Ovary (tissue), 9 donors: ENCODE measurements around the gene ATF2. TPM values are rescaled to one million over a fixed set of nuclear protein-coding genes. Genes with fewer than 3 reads are reported as not detected.

Experiments
- DNase-seq, 5 donors: peaks; one replicate each; pipeline ENCODE4 v3.0.0-alpha.2; 2019 to 2020
- H3K27ac ChIP-seq, 2 donors: fragments of 200-600 bp; one replicate each; pipeline versions ENCODE4 v1.5.1 to v1.8.0; 2019 to 2022
- H3K27me3 ChIP-seq: fragments of 200-600 bp; one replicate; pipeline ENCODE4 v1.8.0; 2022
- H3K36me3 ChIP-seq: fragments of 200-600 bp; sonication (generic); one replicate; pipeline ENCODE4 v1.5.1; 2019
- H3K4me1 ChIP-seq: one replicate; pipeline ENCODE4 v1.8.1; 2013; ENCODE audit warnings: mild to moderate bottlenecking, moderate library complexity; ENCODE audit not compliant: insufficient read depth
- H3K4me3 ChIP-seq: fragments of 200-600 bp; sonication (generic); one replicate; pipeline ENCODE4 v1.5.1; 2017
- H3K9me3 ChIP-seq, 2 donors: fragments of 200-600 bp in 1 of 2; sonication (generic) in 1 of 2; one replicate each; pipeline versions ENCODE4 v1.5.1 to v1.8.1; 2013 to 2019; ENCODE audit warnings: mild to moderate bottlenecking in 1 of 2, moderate library complexity in 1 of 2
- EP300 ChIP-seq: sonication (generic); formaldehyde crosslinking; IDR thresholded peaks from one replicate; pipeline ENCODE4 v1.6.1; 2017; ENCODE audit warnings: antibody characterized with exemption
- POLR2A ChIP-seq: fragments of 450-650 bp; IDR thresholded peaks from one replicate; pipeline ENCODE4 v1.6.1; 2017; ENCODE audit warnings: antibody characterized with exemption, mild to moderate bottlenecking, moderate library complexity
- WGBS, 3 donors: extraction: QIAGEN DNeasy Blood & Tissue Kit in 1 of 3; methylation state at CpG; one replicate each; pipeline versions ENCODE4 v1.1.5 to v1.1.7; 2013 to 2017; 5-methylcytosine and 5-hydroxymethylcytosine counted together
- intact Hi-C, 4 donors: fragments of 100-400 bp; cut with DNase I; formaldehyde crosslinking; loops; one replicate each; pipeline versions ENCODE4 v1.11.0 to v1.15.1; 2022 to 2023
- polyA plus RNA-seq, 2 donors: library from polyadenylated mRNA; stranded (reverse); fragments of 200-250 nt in 1 of 2; fragments of 350-450 nt in 1 of 2; fragmentation: Illumina TruSeq in 1 of 2; extraction: RNeasy Lipid Tissue Mini Kit (QIAGEN cat#74804) in 1 of 2; gene quantifications; one replicate each; pipeline ENCODE4 v1.2.3, GENCODE V29; 2013 to 2014
- total RNA-seq, 7 donors: library from RNA; depleted of rRNA in 2 of 7; stranded (reverse); fragments of >200 nt in 2 of 7; fragmentation: NEBNext Ultra II Directional in 3 of 7; extraction: Animal tissue kit (Norgen Biotek cat#: 25700) in 3 of 7; gene quantifications; one replicate each; pipeline versions ENCODE4 v1.1.0 to v1.2.4, GENCODE V29; 2016 to 2023
- TF ChIP-seq, protein P1 (sequence below), 3 donors: fragments of 450-650 bp in 2 of 3; fragments of 200-600 bp in 1 of 3; IDR thresholded peaks; one replicate each; pipeline versions ENCODE4 v1.5.1 to v1.8.0; 2016 to 2022; ENCODE audit warnings: antibody characterized with exemption in 3 of 3, mild to moderate bottlenecking in 1 of 3
- donor health status: DM: no; HTN: no; CAD: no; lungs with moderate emphysema.
- donor health status: DM: no; HTN: no; CAD: no.
- donor health status: Bipolar disorder and iron deficiency.
- donor health status: DM: yes; HTN: yes; CAD: no.
- donor health status: DM: no; HTN: no; CAD: no.
- donor health status: DM: yes; HTN: yes; CAD: no.

The ATF2 gene
- total and polyA plus RNA-seq, 9 donors: 21.4 to 69.8 (median 54.5) TPM

DNA sequence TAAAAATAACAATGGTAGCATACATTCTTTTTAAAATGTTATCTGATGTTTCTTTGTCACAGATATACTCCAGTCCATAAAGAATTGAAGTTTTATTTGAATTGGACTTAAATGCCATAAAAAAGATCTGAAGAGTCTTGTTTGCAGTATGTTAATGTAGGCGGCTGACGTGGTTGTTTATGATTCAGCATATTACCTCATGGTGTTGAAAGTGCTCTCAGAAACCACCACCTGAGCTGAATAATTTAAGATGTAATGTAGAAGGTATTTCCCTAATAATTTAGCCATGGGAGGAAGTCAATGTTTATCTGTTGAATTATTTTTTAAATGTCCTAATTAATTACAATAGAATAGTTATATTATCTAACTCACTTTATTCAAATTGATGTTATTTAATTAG lies 104.3 kb downstream of the ATF2 start:
- TF ChIP-seq EP300 (no peak), POLR2A (no peak)
- TF ChIP-seq, protein P1, sequence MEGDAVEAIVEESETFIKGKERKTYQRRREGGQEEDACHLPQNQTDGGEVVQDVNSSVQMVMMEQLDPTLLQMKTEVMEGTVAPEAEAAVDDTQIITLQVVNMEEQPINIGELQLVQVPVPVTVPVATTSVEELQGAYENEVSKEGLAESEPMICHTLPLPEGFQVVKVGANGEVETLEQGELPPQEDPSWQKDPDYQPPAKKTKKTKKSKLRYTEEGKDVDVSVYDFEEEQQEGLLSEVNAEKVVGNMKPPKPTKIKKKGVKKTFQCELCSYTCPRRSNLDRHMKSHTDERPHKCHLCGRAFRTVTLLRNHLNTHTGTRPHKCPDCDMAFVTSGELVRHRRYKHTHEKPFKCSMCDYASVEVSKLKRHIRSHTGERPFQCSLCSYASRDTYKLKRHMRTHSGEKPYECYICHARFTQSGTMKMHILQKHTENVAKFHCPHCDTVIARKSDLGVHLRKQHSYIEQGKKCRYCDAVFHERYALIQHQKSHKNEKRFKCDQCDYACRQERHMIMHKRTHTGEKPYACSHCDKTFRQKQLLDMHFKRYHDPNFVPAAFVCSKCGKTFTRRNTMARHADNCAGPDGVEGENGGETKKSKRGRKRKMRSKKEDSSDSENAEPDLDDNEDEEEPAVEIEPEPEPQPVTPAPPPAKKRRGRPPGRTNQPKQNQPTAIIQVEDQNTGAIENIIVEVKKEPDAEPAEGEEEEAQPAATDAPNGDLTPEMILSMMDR (IDR thresholded peaks at IDR 0.05): no peak
- DNase-seq: no peak
- WGBS, 3 donors: 95 to 97% (median 96%) methylated on average over 2 of the region's 2 CpGs

GRCh38 chr2:175062787-175063585 lies 105.0 kb downstream of the ATF2 start:
- DNase-seq: no peak
- Histone ChIP-seq H3K27me3 (no peaks in the 10 kb centered on the region), H3K9me3 (no peaks in the 10 kb centered on the region), H3K4me1 (no peaks in the 10 kb centered on the region), H3K36me3 (no peaks in the 10 kb centered on the region), H3K4me3 (no peak overlapping the region), H3K27ac (no peak overlapping the region)
- WGBS, 3 donors: 49 to 82% (median 65%) methylated on average over 10 of the region's 10 CpGs
- intact Hi-C loops: no loop called here
- TF ChIP-seq POLR2A (no peak), EP300 (no peak)
- TF ChIP-seq, protein P1 (IDR thresholded peaks at IDR 0.05): no peak

More for the DNA sequence above, 104.3 kb downstream of the ATF2 start:
- Histone ChIP-seq H3K36me3 (no peaks in the 10 kb centered on the region), H3K27me3 (no peaks in the 10 kb centered on the region), H3K9me3 (no peaks in the 10 kb centered on the region), H3K4me1 (no peaks in the 10 kb centered on the region), H3K4me3 (no peak overlapping the region), H3K27ac (no peak overlapping the region)
- intact Hi-C loops: no loop called here

- DNase-seq: no peak
- 77 to 79% (median 78%) methylated on average over 5 of the region's 5 CpGs for WGBS, 3 donors
- no peak overlapping the region for H3K4me3 ChIP-seq
- intact Hi-C loops: no loop called here
- no peak overlapping the region for H3K27ac ChIP-seq
- TF ChIP-seq POLR2A: no peak
- TF ChIP-seq, protein P1 (IDR thresholded peaks at IDR 0.05): no peak
- no peak for TF ChIP-seq EP300
- no peaks in the 10 kb centered on the region for H3K36me3 ChIP-seq
- no peaks in the 10 kb centered on the region for H3K27me3 ChIP-seq
- H3K9me3 ChIP-seq: no peaks in the 10 kb centered on the region
- no peaks in the 10 kb centered on the region for H3K4me1 ChIP-seq
Measured at GRCh38 chr2:175057078-175057685, 110.8 kb downstream of the ATF2 start.

GRCh38 chr2:175055993-175056392 lies 112.0 kb downstream of the ATF2 start:
- H3K36me3 ChIP-seq: no peaks in the 10 kb centered on the region
- no peaks in the 10 kb centered on the region for H3K9me3 ChIP-seq
- no peak overlapping the region for H3K27ac ChIP-seq
- TF ChIP-seq, protein P1 (IDR thresholded peaks at IDR 0.05): no peak
- TF ChIP-seq POLR2A: no peak
- no peak for TF ChIP-seq EP300
- H3K27me3 ChIP-seq: no peaks in the 10 kb centered on the region
- no peaks in the 10 kb centered on the region for H3K4me1 ChIP-seq
- intact Hi-C loops: no loop called here
- no peak overlapping the region for H3K4me3 ChIP-seq
- no peak for DNase-seq
